Left ventricle myocardium inferior (tissue), 1 donor: ENCODE results near the gene HYDIN. TPM values are rescaled to one million over a fixed set of nuclear protein-coding genes. Genes with fewer than 3 reads are reported as not detected.

Source experiments
- DNase-seq: peaks from one replicate; pipeline ENCODE4 v3.0.0-alpha.2; 2020
- H3K27ac ChIP-seq: fragments of 200-600 bp; replicated peaks from 2 replicates; pipeline ENCODE4 v1.8.0; 2021
- H3K27me3 ChIP-seq: fragments of 200-600 bp; 2 replicates; pipeline ENCODE4 v1.8.0; 2021; ENCODE audit warnings: low read depth
- H3K36me3 ChIP-seq: fragments of 200-600 bp; 2 replicates; pipeline ENCODE4 v1.8.0; 2021
- H3K4me1 ChIP-seq: fragments of 200-600 bp; 2 replicates; pipeline ENCODE4 v1.8.0; 2021
- H3K4me3 ChIP-seq: fragments of 200-600 bp; 2 replicates; pipeline ENCODE4 v1.8.0; 2021; ENCODE audit warnings: mild to moderate bottlenecking, moderate library complexity
- H3K9me3 ChIP-seq: fragments of 200-600 bp; replicated peaks from 2 replicates; pipeline ENCODE4 v1.8.0; 2021
- intact Hi-C: fragments of 100-400 bp; cut with micrococcal nuclease; formaldehyde crosslinking; loops from one replicate; pipeline ENCODE4 v1.11.0; 2022
- total RNA-seq: library from RNA; stranded (reverse); fragmentation: NEBNext Ultra II Directional; extraction: Animal tissue kit (Norgen Biotek cat#: 25700); gene quantifications from one replicate; pipeline ENCODE4 v1.2.1, GENCODE V29; 2021
- TF ChIP-seq, protein P1 (sequence below): fragments of 200-600 bp; IDR thresholded peaks from 2 replicates; pipeline ENCODE4 v1.8.0; 2021; ENCODE audit warnings: antibody characterized with exemption, mild to moderate bottlenecking, borderline replicate concordance
- donor health status: DM: no; HTN: yes; CAD: no; lungs with severe emphysema.

The HYDIN gene
- total RNA-seq, 1 donor from 2014 or later = 1.6 TPM

DNA sequence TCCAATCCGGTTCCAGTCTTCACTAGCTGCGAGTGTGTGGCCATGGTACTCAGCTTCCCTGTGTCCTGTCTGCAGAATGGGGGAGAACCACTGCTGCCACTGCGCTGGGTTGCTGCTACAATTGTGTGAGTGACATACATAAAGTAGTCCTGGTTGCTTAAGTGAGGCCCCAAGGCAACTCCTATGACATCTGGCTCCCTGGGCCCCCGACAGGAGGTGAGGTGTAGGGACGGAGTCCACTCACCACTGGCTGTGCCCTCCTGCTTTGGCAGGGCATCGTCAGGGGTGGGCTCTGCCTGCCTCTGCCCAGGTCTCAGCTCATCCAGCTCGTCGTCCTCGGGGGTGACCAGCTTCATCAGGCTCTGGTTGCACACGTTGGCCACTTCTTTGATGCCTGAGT is 450.0 kb downstream of the HYDIN start:
- no peaks in the 10 kb centered on the region for H3K4me1 ChIP-seq
- no peak for DNase-seq
- no peaks in the 10 kb centered on the region for H3K9me3 ChIP-seq
- no peaks in the 10 kb centered on the region for H3K27me3 ChIP-seq
- H3K36me3 ChIP-seq = peaks cover 68% of the 10 kb centered on the region
- intact Hi-C loops = no loop called here
- no peak overlapping the region for H3K27ac ChIP-seq
- TF ChIP-seq, protein P1, sequence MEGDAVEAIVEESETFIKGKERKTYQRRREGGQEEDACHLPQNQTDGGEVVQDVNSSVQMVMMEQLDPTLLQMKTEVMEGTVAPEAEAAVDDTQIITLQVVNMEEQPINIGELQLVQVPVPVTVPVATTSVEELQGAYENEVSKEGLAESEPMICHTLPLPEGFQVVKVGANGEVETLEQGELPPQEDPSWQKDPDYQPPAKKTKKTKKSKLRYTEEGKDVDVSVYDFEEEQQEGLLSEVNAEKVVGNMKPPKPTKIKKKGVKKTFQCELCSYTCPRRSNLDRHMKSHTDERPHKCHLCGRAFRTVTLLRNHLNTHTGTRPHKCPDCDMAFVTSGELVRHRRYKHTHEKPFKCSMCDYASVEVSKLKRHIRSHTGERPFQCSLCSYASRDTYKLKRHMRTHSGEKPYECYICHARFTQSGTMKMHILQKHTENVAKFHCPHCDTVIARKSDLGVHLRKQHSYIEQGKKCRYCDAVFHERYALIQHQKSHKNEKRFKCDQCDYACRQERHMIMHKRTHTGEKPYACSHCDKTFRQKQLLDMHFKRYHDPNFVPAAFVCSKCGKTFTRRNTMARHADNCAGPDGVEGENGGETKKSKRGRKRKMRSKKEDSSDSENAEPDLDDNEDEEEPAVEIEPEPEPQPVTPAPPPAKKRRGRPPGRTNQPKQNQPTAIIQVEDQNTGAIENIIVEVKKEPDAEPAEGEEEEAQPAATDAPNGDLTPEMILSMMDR = no peak
- no peak overlapping the region for H3K4me3 ChIP-seq

GRCh38 chr16:70779361-70779760 is 451.2 kb downstream of the HYDIN start:
- peak overlapping the region; percentile 6 for H3K27ac ChIP-seq
- no peaks in the 10 kb centered on the region for H3K27me3 ChIP-seq
- intact Hi-C loops = no loop called here
- DNase-seq = no peak
- peaks cover 56% of the 10 kb centered on the region for H3K36me3 ChIP-seq
- TF ChIP-seq, protein P1 = no peak
- H3K9me3 ChIP-seq = no peaks in the 10 kb centered on the region
- no peak overlapping the region for H3K4me3 ChIP-seq
- H3K4me1 ChIP-seq = no peaks in the 10 kb centered on the region

DNA sequence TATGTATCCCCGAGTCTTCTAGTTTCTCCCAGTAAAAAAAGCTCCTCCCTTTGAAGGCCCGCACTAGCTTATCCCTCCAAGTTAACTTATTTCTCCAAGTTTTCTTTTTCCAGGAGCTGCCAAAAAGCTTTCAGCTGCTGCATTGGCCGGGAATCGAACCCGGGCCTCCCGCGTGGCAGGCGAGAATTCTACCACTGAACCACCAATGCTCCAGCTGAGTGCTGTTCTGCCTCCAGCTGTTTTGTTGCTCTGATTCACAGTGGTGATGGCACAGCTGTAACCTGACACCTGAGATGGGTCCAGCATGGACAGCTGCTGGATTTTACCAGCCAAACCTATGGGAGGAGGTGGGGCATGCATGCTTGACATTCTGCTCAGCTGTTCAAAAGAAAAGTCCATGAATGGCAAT is 451.6 kb downstream of the HYDIN start:
- peaks cover 56% of the 10 kb centered on the region for H3K36me3 ChIP-seq
- H3K4me3 ChIP-seq = no peak overlapping the region
- H3K27ac ChIP-seq = peak overlapping the region; percentile 6
- no peaks in the 10 kb centered on the region for H3K4me1 ChIP-seq
- intact Hi-C loops = no loop called here
- peak; percentile 49 for DNase-seq
- TF ChIP-seq, protein P1 = no peak
- no peaks in the 10 kb centered on the region for H3K27me3 ChIP-seq
- H3K9me3 ChIP-seq = no peaks in the 10 kb centered on the region

DNA sequence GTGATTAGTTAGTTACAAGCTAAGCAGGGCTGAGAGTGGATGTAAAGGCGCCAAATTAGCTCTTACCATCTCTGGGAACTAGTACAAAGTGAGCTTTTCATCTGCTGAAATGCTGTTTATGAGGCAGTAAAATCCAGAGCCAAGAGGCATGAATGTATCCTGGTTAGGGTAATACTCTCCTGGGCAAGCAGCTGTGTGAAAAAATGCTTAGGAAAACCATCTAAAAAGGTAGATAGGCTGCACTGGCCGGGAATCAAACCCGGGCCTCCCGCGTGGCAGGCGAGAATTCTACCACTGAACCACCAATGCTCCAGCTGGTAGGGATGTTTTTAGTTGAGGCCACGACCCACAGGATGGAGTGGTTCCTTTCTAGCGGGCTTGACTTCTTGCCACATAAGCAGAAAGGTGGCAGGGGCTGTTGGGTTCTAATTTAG is 452.5 kb downstream of the HYDIN start:
- intact Hi-C loops = no loop called here
- no peaks in the 10 kb centered on the region for H3K4me1 ChIP-seq
- H3K9me3 ChIP-seq = no peaks in the 10 kb centered on the region
- no peak overlapping the region for H3K27ac ChIP-seq
- no peak overlapping the region for H3K4me3 ChIP-seq
- H3K36me3 ChIP-seq = peaks cover 55% of the 10 kb centered on the region
- DNase-seq = no peak
- H3K27me3 ChIP-seq = no peaks in the 10 kb centered on the region
- TF ChIP-seq, protein P1 = no peak

DNA sequence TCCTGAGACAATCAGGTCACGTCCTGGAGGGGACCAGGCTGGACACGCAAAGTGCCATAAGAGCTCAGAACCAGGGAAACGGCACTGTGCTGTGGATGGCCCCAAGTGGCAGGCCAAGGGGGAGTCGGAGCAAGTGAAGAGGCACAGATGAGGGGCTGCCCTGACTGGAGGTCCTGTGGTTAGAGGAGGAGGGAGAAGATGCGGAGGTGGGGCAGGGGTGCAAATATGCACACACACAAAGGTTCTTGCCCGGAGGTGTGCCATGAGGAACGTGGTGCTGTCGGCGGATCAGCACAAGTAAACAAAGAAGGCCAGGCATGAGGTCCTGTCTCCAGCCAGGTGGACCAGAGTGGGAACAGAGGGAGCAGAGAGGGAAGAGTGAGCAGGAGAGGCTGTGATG is 453.0 kb downstream of the HYDIN start:
- peaks cover 3% of the 10 kb centered on the region for H3K4me1 ChIP-seq
- H3K27ac ChIP-seq = no peak overlapping the region
- no peak for DNase-seq
- no peak overlapping the region for H3K4me3 ChIP-seq
- TF ChIP-seq, protein P1 = no peak
- H3K9me3 ChIP-seq = no peaks in the 10 kb centered on the region
- intact Hi-C loops = no loop called here
- peaks cover 55% of the 10 kb centered on the region for H3K36me3 ChIP-seq
- H3K27me3 ChIP-seq = no peaks in the 10 kb centered on the region

DNA sequence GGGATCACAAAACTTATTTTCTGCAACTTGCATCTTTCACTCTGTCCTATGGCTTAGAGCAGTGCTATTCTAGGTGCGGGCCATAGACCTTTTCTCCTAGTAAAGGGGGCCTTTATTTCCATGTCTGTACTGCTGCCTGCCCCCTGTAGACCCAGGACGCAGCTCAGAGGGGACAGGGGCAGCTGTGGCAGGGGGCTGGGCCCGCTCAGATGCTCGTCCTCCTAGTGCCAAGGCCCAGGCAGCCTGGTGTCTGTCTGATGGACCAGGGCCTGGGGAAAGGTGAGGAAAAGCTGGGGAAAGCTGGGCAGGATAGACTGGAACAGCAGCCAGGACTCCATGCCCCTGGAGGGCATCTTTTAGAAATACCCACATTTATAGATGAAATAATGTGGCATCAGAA is 455.1 kb downstream of the HYDIN start:
- no peak for DNase-seq
- Histone ChIP-seq H3K9me3 (no peaks in the 10 kb centered on the region), H3K4me3 (no peak overlapping the region), H3K27me3 (no peaks in the 10 kb centered on the region), H3K4me1 (peaks cover 11% of the 10 kb centered on the region), H3K27ac (no peak overlapping the region), H3K36me3 (peaks cover 46% of the 10 kb centered on the region)
- TF ChIP-seq, protein P1 = no peak
- intact Hi-C loops = no loop called here
